ENCODE data around the gene ROS1. TPM values are rescaled to one million over a fixed set of nuclear protein-coding genes. Genes with fewer than 3 reads are reported as not detected.
A peak's percentile ranks its signal among the peaks of the same experiment; 100 is the strongest.

Gene ROS1
- polyA plus RNA-seq, 3 donors, result not detected

GRCh38 chr6:117270843-117271507 lies 154.8 kb downstream of the ROS1 start:
- no peaks in the 10 kb centered on the region for H3K36me3 ChIP-seq (replicated peaks in 1 of 2; ENCODE audit: control insufficient read depth in 1 of 2, insufficient read depth in 2 of 2, low read length in 2 of 2)
- peaks cover 0 to 2% of the 10 kb centered on the region in 2 donors for H3K36me3 Mint-ChIP-seq
- DNase-seq, result no peak
- peaks cover 0 to 24% (median 13%) of the 10 kb centered on the region in 7 donors for H3K9me3 Mint-ChIP-seq
- no peak for TF ChIP-seq CTCF (IDR thresholded peaks at IDR 0.05)
- H3K27ac ChIP-seq (ENCODE audit: low read depth in 1 of 2, low read length in 2 of 2), result no peak overlapping the region
- H3K4me3 ChIP-seq (replicated peaks in 1 of 3; ENCODE audit: low read depth in 2 of 3, low read length in 3 of 3), result no peak overlapping the region
- no peak overlapping the region for H2AFZ ChIP-seq (ENCODE audit: insufficient read depth, low read depth, low read length, poor library complexity, severe bottlenecking)
- peaks cover 79 to 81% of the 10 kb centered on the region in 2 donors for H3K27me3 ChIP-seq (ENCODE audit: control insufficient read depth in 2 of 2, insufficient read depth in 2 of 2, low read length in 2 of 2)
- intact Hi-C loops (cut with micrococcal nuclease), result no loop called here
- no peaks in the 10 kb centered on the region for H3K4me1 ChIP-seq (ENCODE audit: control insufficient read depth in 1 of 2, insufficient read depth in 2 of 2, low read length in 2 of 2)
- H3K79me2 ChIP-seq (ENCODE audit: insufficient read depth, low read length), result no peaks in the 10 kb centered on the region
- peak overlapping the region in 1 of 2 donors; percentile 78 for H3K4me3 Mint-ChIP-seq
- H3K9ac ChIP-seq (ENCODE audit: insufficient read depth, low read length, poor library complexity, severe bottlenecking), result no peak overlapping the region
- peaks cover 2% of the 10 kb centered on the region for H3K4me1 Mint-ChIP-seq
- peaks cover 72 to 83% (median 74%) of the 10 kb centered on the region in 3 donors for H3K27me3 Mint-ChIP-seq (ENCODE audit: low read depth in 3 of 3)
- no peak overlapping the region for H3K4me2 ChIP-seq (replicated peaks; ENCODE audit: extremely low read depth, low read length, poor library complexity, severe bottlenecking)
- H4K20me1 ChIP-seq (ENCODE audit: insufficient read depth, low read length), result no peaks in the 10 kb centered on the region
- peaks cover 0 to 25% of the 10 kb centered on the region in 2 donors for H3K9me3 ChIP-seq (replicated peaks in 1 of 2; ENCODE audit: control insufficient read depth in 1 of 2, insufficient read depth in 1 of 2, low read length in 2 of 2)
- WGBS (ENCODE audit: insufficient coverage), result under 1% methylated on average over 40 of the region's 48 CpGs
- no peak overlapping the region for H3K27ac Mint-ChIP-seq

DNA sequence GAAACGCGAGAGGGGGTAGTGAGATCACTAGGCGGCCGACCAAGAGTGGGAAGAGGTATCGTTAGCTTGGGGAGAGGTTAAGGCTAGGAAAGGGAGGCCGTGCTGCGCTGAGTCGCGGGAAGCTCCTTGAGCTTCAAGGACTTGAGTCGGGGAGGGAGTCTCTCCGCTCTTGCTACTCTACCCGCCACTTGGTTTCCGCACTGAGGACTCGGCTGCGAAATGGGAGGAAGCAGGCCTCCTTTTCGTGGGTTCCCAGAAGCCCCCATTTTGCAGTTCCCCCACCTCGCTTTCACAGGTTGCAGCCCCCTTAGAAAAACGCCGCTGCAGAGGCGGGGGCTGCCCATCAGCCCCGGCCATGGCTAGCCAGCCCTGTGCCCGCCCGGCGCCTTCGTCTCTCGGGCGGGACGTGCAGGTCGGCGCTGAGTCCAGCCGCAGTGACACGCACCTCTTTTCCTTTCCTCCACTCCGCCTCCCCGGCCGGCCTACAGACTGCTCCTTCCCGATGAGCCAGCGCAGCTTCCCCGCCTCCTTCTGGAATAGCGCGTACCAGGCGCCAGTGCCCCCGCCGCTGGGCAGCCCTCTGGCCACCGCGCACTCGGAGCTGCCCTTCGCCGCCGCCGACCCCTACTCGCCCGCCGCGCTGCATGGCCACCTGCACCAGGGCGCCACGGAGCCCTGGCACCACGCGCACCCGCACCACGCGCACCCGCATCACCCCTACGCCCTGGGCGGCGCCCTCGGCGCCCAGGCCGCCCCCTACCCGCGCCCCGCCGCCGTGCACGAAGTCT lies 155.5 kb downstream of the ROS1 start:
- WGBS (ENCODE audit: insufficient coverage), result 2% methylated on average over 71 of the region's 74 CpGs
- Mint-ChIP-seq H3K27me3 (ENCODE audit: low read depth in 3 of 3) (peaks cover 74 to 86% (median 78%) of the 10 kb centered on the region in 3 donors), H3K4me1 (peaks cover 3% of the 10 kb centered on the region), H3K9me3 (peaks cover 0 to 29% (median 13%) of the 10 kb centered on the region in 7 donors), H3K27ac (no peak overlapping the region), H3K36me3 (peaks cover 0 to 2% of the 10 kb centered on the region in 2 donors), H3K4me3 (peak overlapping the region; percentile 35 to 76)
- Histone ChIP-seq H3K27ac (ENCODE audit: low read depth in 1 of 2, low read length in 2 of 2) (no peak overlapping the region), H3K9ac (ENCODE audit: insufficient read depth, low read length, poor library complexity, severe bottlenecking) (no peak overlapping the region), H2AFZ (ENCODE audit: insufficient read depth, low read depth, low read length, poor library complexity, severe bottlenecking) (no peak overlapping the region), H3K27me3 (ENCODE audit: control insufficient read depth in 2 of 2, insufficient read depth in 2 of 2, low read length in 2 of 2) (peaks cover 78 to 88% of the 10 kb centered on the region in 2 donors), H3K4me2 (replicated peaks; ENCODE audit: extremely low read depth, low read length, poor library complexity, severe bottlenecking) (no peak overlapping the region), H4K20me1 (ENCODE audit: insufficient read depth, low read length) (no peaks in the 10 kb centered on the region), H3K79me2 (ENCODE audit: insufficient read depth, low read length) (no peaks in the 10 kb centered on the region), H3K9me3 (replicated peaks in 1 of 2; ENCODE audit: control insufficient read depth in 1 of 2, insufficient read depth in 1 of 2, low read length in 2 of 2) (peaks cover 0 to 31% of the 10 kb centered on the region in 2 donors), H3K4me1 (ENCODE audit: control insufficient read depth in 1 of 2, insufficient read depth in 2 of 2, low read length in 2 of 2) (no peaks in the 10 kb centered on the region), H3K36me3 (replicated peaks in 1 of 2; ENCODE audit: control insufficient read depth in 1 of 2, insufficient read depth in 2 of 2, low read length in 2 of 2) (no peaks in the 10 kb centered on the region), H3K4me3 (replicated peaks in 1 of 3; ENCODE audit: low read depth in 2 of 3, low read length in 3 of 3) (no peak overlapping the region)
- TF ChIP-seq CTCF (IDR thresholded peaks at IDR 0.05), result no peak
- intact Hi-C loops (cut with micrococcal nuclease), result no loop called here
- DNase-seq, result no peak

Measured in CD14-positive monocyte (primary cell).